Liver (tissue), 9 donors: ENCODE data around the gene RNF187. TPM values are rescaled to one million over a fixed set of nuclear protein-coding genes. Genes with fewer than 3 reads are reported as not detected.

Experiments used
- DNase-seq: peaks from one replicate; pipeline ENCODE4 v3.0.0-alpha.2; 2017; ENCODE audit warnings: low spot score
- H3K27ac ChIP-seq, 2 donors: one replicate each; pipeline ENCODE4 v1.7.0; 2013; ENCODE audit warnings: inconsistent platforms in 2 of 2, low read length in 2 of 2, control low read depth in 1 of 2, low read depth in 1 of 2, mild to moderate bottlenecking in 1 of 2
- H3K27me3 ChIP-seq, 4 donors: one replicate each; pipeline versions ENCODE4 v1.6.1 to v1.7.0; 2013; ENCODE audit warnings: low read length in 3 of 4, inconsistent platforms in 1 of 4, mild to moderate bottlenecking in 1 of 4, moderate library complexity in 1 of 4; ENCODE audit not compliant: control insufficient read depth in 4 of 4, insufficient read depth in 4 of 4
- H3K36me3 ChIP-seq, 4 donors: one replicate each; pipeline versions ENCODE4 v1.6.1 to v1.7.0; 2013; ENCODE audit warnings: low read length in 3 of 4, mild to moderate bottlenecking in 3 of 4, low read depth in 1 of 4, moderate library complexity in 1 of 4; ENCODE audit not compliant: control insufficient read depth in 4 of 4, insufficient read depth in 3 of 4
- H3K4me1 ChIP-seq, 4 donors: one replicate each; pipeline versions ENCODE4 v1.6.1 to v1.7.0; 2013; ENCODE audit warnings: low read length in 3 of 4, mild to moderate bottlenecking in 3 of 4, moderate library complexity in 1 of 4; ENCODE audit not compliant: control insufficient read depth in 4 of 4, insufficient read depth in 4 of 4
- H3K4me3 ChIP-seq, 3 donors: one replicate each; pipeline versions ENCODE4 v1.6.1 to v1.7.0; 2013; ENCODE audit warnings: low read length in 3 of 3, control low read depth in 1 of 3, low read depth in 1 of 3, mild to moderate bottlenecking in 1 of 3
- H3K9ac ChIP-seq, 2 donors: one replicate each; pipeline ENCODE4 v1.7.0; 2013; ENCODE audit warnings: low read length in 2 of 2, mild to moderate bottlenecking in 2 of 2, moderate library complexity in 2 of 2, control low read depth in 1 of 2, low read depth in 1 of 2
- H3K9me3 ChIP-seq, 4 donors: one replicate each; pipeline versions ENCODE4 v1.6.1 to v1.7.0; 2013; ENCODE audit warnings: low read length in 3 of 4; ENCODE audit not compliant: control insufficient read depth in 4 of 4
- EGR1 ChIP-seq, 2 donors: IDR thresholded peaks; 2 replicates each; pipeline ENCODE4 v1.6.1; 2016 to 2018; ENCODE audit warnings: antibody characterized with exemption in 2 of 2, low read depth in 2 of 2
- FOXA1 ChIP-seq: IDR thresholded peaks from 2 replicates; pipeline ENCODE4 v1.6.1; 2016; ENCODE audit warnings: antibody characterized with exemption
- FOXA2 ChIP-seq: IDR thresholded peaks from 2 replicates; pipeline ENCODE4 v1.6.1; 2016; ENCODE audit warnings: antibody characterized with exemption
- GABPA ChIP-seq, 2 donors: IDR thresholded peaks in 1 of 2; conservative IDR thresholded peaks in 1 of 2; 2 replicates each; pipeline ENCODE4 v1.6.1; 2016; ENCODE audit warnings: antibody characterized with exemption in 2 of 2, mild to moderate bottlenecking in 1 of 2, moderate library complexity in 1 of 2
- HNF4A ChIP-seq, 2 donors: conservative IDR thresholded peaks; 2 replicates each; pipeline ENCODE4 v1.6.1; 2016; ENCODE audit warnings: antibody characterized with exemption in 2 of 2, mild to moderate bottlenecking in 2 of 2
- JUND ChIP-seq, 2 donors: IDR thresholded peaks; 2 replicates each; pipeline ENCODE4 v1.6.1; 2016; ENCODE audit warnings: antibody characterized with exemption in 2 of 2
- NR2F2 ChIP-seq: IDR thresholded peaks from 2 replicates; pipeline ENCODE4 v1.6.1; 2016; ENCODE audit warnings: antibody characterized with exemption
- RAD21 ChIP-seq, 2 donors: IDR thresholded peaks; 2 replicates each; pipeline ENCODE4 v1.6.1; 2016; ENCODE audit warnings: antibody characterized with exemption in 2 of 2, mild to moderate bottlenecking in 2 of 2
- RXRA ChIP-seq, 2 donors: IDR thresholded peaks; 2 replicates each; pipeline ENCODE4 v1.6.1; 2017 to 2018; ENCODE audit warnings: antibody characterized with exemption in 2 of 2, mild to moderate bottlenecking in 1 of 2
- SP1 ChIP-seq: IDR thresholded peaks from 2 replicates; pipeline ENCODE4 v1.6.1; 2018; ENCODE audit warnings: antibody characterized with exemption, mild to moderate bottlenecking
- TAF1 ChIP-seq: conservative IDR thresholded peaks from 2 replicates; pipeline ENCODE4 v1.6.1; 2016; ENCODE audit warnings: antibody characterized with exemption, mild to moderate bottlenecking
- YY1 ChIP-seq: IDR thresholded peaks from 2 replicates; pipeline ENCODE4 v1.6.1; 2016; ENCODE audit warnings: antibody characterized with exemption, mild to moderate bottlenecking
- WGBS: extraction: QIAGEN DNeasy Blood & Tissue Kit; methylation state at CpG from one replicate; pipeline ENCODE4 v1.1.7; 2013; 5-methylcytosine and 5-hydroxymethylcytosine counted together
- polyA plus RNA-seq, 2 donors: library from polyadenylated mRNA; stranded (reverse) in 1 of 2; unstranded in 1 of 2; fragments of 200-250 nt in 1 of 2; fragments of >200 nt in 1 of 2; fragmentation: Nextera tagmentation in 1 of 2; extraction: Ambion mirVana in 1 of 2; gene quantifications; one replicate each; pipeline versions ENCODE4 v1.2.1 to v1.2.3, GENCODE V29; 2013 to 2015
- total RNA-seq, 2 donors: library from RNA; depleted of rRNA; stranded (reverse); fragments of >200 nt; gene quantifications; one replicate each; pipeline ENCODE4 v1.2.3, GENCODE V29; 2014
- TF ChIP-seq, protein P1 (sequence below): IDR thresholded peaks from 2 replicates; pipeline ENCODE4 v1.6.1; 2016; ENCODE audit warnings: antibody characterized with exemption
- TF ChIP-seq, protein P2 (sequence below): IDR thresholded peaks from 2 replicates; pipeline ENCODE4 v1.6.1; 2016; ENCODE audit warnings: antibody characterized with exemption, mild to moderate bottlenecking
- TF ChIP-seq, protein P3 (sequence below): fragments of 150-350 bp; IDR thresholded peaks from 2 replicates; pipeline ENCODE4 v1.5.1; 2017; ENCODE audit warnings: improper control_type of control experiment, low read depth, low read length; ENCODE audit not compliant: missing input control
- TF ChIP-seq, protein P4 (sequence below): IDR thresholded peaks from 2 replicates; pipeline ENCODE4 v1.6.1; 2016; ENCODE audit warnings: antibody characterized with exemption
- donor health status: healthy.
- donor health status: healthy.
- donor health status: healthy.
- donor health status: healthy.
- donor health status: healthy.

The RNF187 gene
- total and polyA plus RNA-seq, 4 donors: 18.7 to 32.0 (median 23.5) TPM

DNA sequence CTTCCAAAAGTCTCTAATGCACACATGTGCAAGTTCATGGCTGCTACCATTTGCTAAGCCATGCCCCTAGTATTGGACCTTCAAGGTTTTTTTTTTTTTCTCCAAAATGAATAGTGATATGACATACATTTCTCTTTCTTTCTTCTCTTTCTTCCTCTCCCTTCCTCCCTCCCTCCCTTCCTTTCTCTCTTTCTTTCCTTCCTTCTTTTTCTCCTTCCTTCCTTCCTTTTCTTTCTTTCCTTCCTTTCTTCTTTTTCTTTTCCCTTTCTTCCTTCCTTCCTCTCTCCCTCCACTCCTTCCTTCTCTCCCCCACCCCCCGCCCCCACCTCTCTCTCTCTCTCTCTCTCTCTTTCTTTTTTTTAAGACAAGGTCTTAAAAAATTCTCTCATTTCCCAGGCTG, 3.4 kb upstream of the RNF187 start:
- H3K9ac ChIP-seq: no peak overlapping the region
- no peaks in the 10 kb centered on the region for H3K27me3 ChIP-seq
- TF ChIP-seq, protein P1, sequence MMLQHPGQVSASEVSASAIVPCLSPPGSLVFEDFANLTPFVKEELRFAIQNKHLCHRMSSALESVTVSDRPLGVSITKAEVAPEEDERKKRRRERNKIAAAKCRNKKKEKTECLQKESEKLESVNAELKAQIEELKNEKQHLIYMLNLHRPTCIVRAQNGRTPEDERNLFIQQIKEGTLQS: no peak
- TF ChIP-seq JUND (IDR thresholded peaks at IDR 0.05): no peak
- no peaks in the 10 kb centered on the region for H3K36me3 ChIP-seq
- WGBS: 97% methylated on average over 1 of the region's 1 CpG
- H3K4me3 ChIP-seq: no peak overlapping the region
- H3K4me1 ChIP-seq: peaks cover 9 to 17% (median 12%) of the 10 kb centered on the region in 4 donors
- H3K27ac ChIP-seq: no peak overlapping the region
- no peaks in the 10 kb centered on the region for H3K9me3 ChIP-seq
- no peak for DNase-seq

DNA sequence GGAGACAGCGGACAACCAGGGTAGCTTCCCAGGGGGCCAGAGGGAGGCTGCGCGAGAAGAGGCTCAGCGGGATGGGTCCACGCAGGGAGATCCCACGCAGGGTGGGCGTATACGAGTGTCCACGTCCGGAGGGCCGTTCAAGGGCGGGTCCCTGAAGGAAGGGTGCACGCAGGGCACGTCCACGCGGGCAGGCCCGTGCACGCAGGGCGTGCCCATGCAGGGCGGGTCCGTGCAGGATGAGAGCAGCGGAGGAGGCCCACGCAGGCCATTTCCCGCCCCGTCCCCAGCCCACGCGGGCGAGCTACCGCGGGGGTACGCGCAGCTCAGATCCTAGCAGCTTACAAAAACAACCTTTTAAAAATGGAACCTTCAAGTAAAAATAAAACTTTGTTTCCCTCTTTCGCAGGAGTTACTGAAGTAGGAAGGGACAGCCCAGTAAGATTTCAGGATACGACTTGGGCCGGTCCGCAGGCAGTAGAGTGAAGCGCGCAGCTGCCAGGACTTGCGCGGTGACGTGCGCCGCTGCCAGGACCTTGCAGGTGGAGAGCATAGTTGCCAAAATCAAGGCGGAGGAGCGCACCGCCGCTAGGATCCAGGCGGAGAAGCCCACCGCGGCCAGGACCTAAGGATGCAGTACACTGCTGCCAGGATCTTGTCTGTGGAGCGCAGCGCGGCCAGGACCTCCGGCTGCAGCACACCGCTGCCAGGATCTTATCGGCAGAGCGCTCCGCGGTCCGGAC, 416 bp upstream of the RNF187 start:
- WGBS: under 1% methylated on average over 60 of the region's 60 CpGs
- peak; percentile 71 for DNase-seq

DNA sequence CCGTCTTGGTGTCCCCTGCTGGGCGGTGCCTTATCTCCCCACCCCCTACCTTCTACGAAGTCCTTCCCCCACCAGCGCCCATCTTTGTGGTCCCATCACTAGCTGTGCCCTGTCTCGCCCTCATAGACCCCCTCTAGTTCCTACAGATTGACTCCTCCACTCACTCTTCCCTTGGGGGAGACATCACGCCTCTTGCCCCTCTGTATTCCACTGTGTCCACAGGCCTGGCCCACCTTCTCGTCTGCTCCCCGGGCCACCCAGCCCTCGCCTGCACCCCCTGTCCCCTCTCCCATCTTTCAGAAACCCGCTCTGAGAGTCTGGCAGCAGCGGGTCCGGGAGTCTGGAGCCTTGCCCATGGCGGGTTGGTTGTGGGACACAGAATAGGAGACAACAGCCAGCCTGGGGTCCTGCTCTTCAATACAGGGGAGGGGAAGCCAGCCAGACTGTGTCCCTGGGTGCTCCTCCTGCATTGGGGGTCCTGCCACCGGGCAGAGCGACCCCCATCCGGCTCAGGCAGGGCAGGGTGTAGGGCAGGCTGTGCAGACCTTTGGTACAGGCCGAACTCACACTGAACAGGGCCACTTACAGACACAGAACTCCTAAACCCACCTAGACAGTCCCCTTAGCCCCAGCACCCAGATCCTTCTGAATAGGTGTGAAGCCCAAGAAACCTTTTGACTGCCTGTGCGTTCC, 1.1 kb downstream of the RNF187 start:
- H3K36me3 ChIP-seq: peaks cover 3 to 10% (median 8%) of the 10 kb centered on the region in 4 donors
- peak overlapping the region in 1 of 2 donors; percentile 55 for H3K27ac ChIP-seq
- no peaks in the 10 kb centered on the region for H3K9me3 ChIP-seq
- no peaks in the 10 kb centered on the region for H3K27me3 ChIP-seq
- peak overlapping the region; percentile 34 to 94 (median 68) for H3K4me3 ChIP-seq
- TF ChIP-seq FOXA2 (no peak), YY1 (no peak), FOXA1 (no peak), SP1 (no peak), HNF4A (conservative IDR thresholded peaks at IDR 0.05) (no peak), EGR1 (IDR thresholded peaks at IDR 0.05; ENCODE audit: low read depth in 2 of 2) (no peak), TAF1 (no peak), NR2F2 (no peak), RXRA (IDR thresholded peaks at IDR 0.05) (no peak), RAD21 (IDR thresholded peaks at IDR 0.05) (no peak), JUND (IDR thresholded peaks at IDR 0.05) (no peak), GABPA (IDR thresholded peaks at IDR 0.05 in 1 of 2, conservative IDR thresholded peaks at IDR 0.05 in 1 of 2) (no peak)
- TF ChIP-seq, protein P2, sequence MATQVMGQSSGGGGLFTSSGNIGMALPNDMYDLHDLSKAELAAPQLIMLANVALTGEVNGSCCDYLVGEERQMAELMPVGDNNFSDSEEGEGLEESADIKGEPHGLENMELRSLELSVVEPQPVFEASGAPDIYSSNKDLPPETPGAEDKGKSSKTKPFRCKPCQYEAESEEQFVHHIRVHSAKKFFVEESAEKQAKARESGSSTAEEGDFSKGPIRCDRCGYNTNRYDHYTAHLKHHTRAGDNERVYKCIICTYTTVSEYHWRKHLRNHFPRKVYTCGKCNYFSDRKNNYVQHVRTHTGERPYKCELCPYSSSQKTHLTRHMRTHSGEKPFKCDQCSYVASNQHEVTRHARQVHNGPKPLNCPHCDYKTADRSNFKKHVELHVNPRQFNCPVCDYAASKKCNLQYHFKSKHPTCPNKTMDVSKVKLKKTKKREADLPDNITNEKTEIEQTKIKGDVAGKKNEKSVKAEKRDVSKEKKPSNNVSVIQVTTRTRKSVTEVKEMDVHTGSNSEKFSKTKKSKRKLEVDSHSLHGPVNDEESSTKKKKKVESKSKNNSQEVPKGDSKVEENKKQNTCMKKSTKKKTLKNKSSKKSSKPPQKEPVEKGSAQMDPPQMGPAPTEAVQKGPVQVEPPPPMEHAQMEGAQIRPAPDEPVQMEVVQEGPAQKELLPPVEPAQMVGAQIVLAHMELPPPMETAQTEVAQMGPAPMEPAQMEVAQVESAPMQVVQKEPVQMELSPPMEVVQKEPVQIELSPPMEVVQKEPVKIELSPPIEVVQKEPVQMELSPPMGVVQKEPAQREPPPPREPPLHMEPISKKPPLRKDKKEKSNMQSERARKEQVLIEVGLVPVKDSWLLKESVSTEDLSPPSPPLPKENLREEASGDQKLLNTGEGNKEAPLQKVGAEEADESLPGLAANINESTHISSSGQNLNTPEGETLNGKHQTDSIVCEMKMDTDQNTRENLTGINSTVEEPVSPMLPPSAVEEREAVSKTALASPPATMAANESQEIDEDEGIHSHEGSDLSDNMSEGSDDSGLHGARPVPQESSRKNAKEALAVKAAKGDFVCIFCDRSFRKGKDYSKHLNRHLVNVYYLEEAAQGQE: no peak
- TF ChIP-seq, protein P3, sequence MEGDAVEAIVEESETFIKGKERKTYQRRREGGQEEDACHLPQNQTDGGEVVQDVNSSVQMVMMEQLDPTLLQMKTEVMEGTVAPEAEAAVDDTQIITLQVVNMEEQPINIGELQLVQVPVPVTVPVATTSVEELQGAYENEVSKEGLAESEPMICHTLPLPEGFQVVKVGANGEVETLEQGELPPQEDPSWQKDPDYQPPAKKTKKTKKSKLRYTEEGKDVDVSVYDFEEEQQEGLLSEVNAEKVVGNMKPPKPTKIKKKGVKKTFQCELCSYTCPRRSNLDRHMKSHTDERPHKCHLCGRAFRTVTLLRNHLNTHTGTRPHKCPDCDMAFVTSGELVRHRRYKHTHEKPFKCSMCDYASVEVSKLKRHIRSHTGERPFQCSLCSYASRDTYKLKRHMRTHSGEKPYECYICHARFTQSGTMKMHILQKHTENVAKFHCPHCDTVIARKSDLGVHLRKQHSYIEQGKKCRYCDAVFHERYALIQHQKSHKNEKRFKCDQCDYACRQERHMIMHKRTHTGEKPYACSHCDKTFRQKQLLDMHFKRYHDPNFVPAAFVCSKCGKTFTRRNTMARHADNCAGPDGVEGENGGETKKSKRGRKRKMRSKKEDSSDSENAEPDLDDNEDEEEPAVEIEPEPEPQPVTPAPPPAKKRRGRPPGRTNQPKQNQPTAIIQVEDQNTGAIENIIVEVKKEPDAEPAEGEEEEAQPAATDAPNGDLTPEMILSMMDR: no peak
- TF ChIP-seq, protein P4, sequence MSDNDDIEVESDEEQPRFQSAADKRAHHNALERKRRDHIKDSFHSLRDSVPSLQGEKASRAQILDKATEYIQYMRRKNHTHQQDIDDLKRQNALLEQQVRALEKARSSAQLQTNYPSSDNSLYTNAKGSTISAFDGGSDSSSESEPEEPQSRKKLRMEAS: no peak
- H3K9ac ChIP-seq: no peak overlapping the region
- no peak for DNase-seq
- peaks cover 9 to 25% (median 15%) of the 10 kb centered on the region in 4 donors for H3K4me1 ChIP-seq
- 54% methylated on average over 18 of the region's 18 CpGs for WGBS

More for the DNA sequence above, 416 bp upstream of the RNF187 start:
- Histone ChIP-seq H3K4me3 (peak overlapping the region; percentile 34 to 94 (median 77)), H3K27me3 (no peaks in the 10 kb centered on the region), H3K4me1 (peaks cover 9 to 25% (median 15%) of the 10 kb centered on the region in 4 donors), H3K9ac (peak overlapping the region; percentile 84 to 85), H3K9me3 (no peaks in the 10 kb centered on the region), H3K27ac (peak overlapping the region; percentile 99 to 100), H3K36me3 (peaks cover 0 to 9% (median 5%) of the 10 kb centered on the region in 4 donors)
- peak in 1 of 2 donors; percentile 6 for TF ChIP-seq HNF4A (conservative IDR thresholded peaks at IDR 0.05)
- TF ChIP-seq YY1: peak; percentile 46
- TF ChIP-seq SP1: peak; percentile 41
- TF ChIP-seq, protein P4: no peak
- TF ChIP-seq JUND (IDR thresholded peaks at IDR 0.05): peak in 1 of 2 donors; percentile 21
- TF ChIP-seq FOXA2: no peak
